Body of pancreas (tissue), 4 donors: ENCODE results near the gene ANKH.

ENCODE experiments used
- POLR2A ChIP-seq, 3 donors: fragments of 450-650 bp; IDR thresholded peaks; one replicate each; pipeline ENCODE4 v1.6.1; 2016; ENCODE audit warnings: antibody characterized with exemption in 3 of 3, mild to moderate bottlenecking in 2 of 3
- TF ChIP-seq, protein P1 (sequence below), 7 experiments: fragments of 450-650 bp in 4 of 7; fragments of 200-600 bp in 3 of 7; sonication (generic) in 3 of 7; IDR thresholded peaks; one replicate each; pipeline ENCODE4 v1.5.1; 2016 to 2019; ENCODE audit warnings: antibody characterized with exemption in 7 of 7

DNA sequence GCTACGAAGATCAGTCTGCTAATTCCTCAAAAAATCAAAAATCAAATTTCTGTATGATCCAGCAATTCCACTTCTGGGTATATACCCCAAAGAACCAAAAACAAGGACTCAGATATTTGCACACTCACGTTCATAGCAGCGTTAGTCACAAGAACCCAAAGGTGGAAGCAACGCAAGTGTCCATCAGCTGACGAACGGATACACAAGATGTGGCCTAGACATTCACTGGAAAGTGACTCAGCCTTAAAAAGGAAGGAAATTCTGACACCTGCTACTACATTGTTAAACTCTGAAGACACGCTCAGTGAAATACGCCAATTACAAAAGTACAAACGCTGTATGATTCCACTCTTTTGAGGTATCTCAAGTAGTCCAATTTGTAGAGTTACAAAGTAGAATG is 113.7 kb downstream of the ANKH start:
- TF ChIP-seq POLR2A (IDR thresholded peaks at IDR 0.05): no peak
- TF ChIP-seq, protein P1, sequence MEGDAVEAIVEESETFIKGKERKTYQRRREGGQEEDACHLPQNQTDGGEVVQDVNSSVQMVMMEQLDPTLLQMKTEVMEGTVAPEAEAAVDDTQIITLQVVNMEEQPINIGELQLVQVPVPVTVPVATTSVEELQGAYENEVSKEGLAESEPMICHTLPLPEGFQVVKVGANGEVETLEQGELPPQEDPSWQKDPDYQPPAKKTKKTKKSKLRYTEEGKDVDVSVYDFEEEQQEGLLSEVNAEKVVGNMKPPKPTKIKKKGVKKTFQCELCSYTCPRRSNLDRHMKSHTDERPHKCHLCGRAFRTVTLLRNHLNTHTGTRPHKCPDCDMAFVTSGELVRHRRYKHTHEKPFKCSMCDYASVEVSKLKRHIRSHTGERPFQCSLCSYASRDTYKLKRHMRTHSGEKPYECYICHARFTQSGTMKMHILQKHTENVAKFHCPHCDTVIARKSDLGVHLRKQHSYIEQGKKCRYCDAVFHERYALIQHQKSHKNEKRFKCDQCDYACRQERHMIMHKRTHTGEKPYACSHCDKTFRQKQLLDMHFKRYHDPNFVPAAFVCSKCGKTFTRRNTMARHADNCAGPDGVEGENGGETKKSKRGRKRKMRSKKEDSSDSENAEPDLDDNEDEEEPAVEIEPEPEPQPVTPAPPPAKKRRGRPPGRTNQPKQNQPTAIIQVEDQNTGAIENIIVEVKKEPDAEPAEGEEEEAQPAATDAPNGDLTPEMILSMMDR (IDR thresholded peaks at IDR 0.05): no peak
